Activated CD4-positive, alpha-beta T cell treated with anti-CD3 and anti-CD28 coated beads for 24 hours (primary cell): ENCODE data around the gene PKNOX2.

Experiments
- DNase-seq, 2 donors: peaks; one replicate each; pipeline ENCODE4 v3.0.0-alpha.2; 2020; ENCODE audit warnings: low read depth in 2 of 2

Gene PKNOX2

DNA sequence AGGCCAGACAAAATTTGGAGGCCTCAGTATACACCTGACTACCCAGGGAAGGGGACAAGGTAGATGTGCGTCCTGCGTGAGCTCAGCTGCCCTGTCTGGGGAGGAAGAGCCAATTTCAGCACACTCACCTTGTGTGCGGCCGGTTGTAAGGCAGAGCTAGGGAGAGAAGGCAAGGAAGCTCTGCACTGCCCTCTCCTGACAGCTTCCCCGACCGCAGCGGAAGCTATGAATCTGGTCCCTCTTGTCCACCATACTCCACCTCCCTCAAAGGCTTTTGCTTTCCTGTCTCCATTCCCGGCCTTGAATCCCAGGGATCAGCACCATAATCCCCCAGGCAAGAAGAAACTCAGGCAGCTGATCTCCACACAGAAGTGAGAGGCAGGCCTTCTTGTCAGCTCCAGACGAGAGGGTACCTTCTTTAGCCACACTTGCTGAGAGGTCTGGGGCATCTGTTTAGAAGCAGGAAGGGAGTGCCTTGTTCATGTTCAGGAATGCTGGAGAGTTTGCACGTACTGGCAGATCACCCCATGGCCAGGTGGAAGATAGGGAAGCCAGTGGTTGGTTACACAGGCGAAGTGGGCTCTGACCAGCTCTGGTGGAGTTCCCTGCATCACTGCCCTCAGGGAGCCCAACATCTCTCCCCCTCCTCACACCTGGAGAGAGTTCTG lies 269.0 kb downstream of the PKNOX2 start:
- no peak for DNase-seq

DNA sequence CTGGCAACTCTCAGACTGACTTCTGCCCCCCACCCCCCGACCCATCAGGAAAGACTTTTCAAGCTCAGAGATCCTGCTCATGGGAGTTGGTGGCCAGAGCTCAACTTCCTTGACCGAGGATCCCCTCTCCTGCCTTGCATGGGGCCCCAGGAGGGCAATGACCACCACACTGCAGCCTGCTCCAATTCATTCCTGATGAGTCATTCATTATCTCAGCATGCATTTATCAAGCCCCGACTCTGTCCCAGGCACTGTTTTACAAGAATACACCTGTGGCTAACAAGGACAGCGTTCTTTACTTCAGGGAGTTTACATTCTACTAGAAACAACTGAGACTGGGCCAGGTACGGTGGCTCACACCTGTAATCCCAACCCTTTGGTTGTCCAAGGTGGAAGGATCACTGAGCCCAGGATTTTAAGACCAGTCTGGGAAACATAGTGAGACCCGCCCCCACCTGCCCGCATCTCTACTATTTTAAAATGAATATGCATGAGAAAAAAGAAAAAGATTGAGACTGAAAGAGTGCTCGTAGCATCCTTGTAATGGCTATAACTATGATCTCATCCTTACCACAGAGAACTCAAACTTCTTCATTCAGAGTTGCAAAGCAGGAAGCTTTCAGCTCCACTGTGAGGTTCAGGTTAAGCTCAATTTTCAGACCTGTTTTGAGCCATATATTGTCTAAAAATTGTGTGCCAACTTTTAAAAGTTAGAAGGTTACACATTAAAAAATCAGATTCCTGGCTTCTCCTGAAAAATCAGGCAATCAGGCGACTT lies 271.1 kb downstream of the PKNOX2 start:
- DNase-seq: no peak

DNA sequence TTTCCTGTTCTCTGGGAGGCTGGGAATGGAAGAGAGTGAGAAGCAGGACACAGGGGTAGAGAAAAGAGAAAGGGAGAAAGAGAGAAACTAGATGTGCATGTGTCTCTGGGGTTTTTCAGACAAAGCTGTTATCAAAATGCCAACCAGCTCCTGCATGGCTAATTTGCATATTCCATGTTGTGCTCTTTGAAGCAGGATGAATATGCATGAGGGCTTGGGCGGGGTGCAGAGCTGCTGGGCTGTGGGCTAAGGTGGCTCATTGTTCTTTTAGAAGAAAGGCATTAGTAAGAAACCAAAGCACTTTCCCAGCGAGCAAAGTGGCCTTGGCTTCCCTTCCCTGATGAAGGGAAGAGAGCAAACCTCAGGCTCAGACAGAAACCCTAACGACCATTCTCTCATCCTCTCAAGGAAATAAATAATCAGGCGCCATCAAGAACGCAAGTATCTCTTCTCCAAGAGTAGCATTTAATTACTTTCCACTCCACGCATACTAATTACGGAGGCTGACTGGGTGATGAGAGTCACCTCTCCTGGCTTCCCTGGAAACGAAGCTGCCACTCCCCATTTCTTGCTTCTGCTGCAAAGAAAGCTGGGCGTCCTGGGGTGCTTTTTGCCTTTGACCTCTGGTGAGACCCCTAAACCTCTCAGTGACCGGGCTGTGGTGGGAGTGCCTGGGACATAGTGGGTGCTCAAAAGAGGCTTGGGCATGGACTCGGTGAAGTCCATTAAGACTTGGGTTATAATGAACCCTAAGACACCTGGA lies 277.3 kb downstream of the PKNOX2 start:
- no peak for DNase-seq

DNA sequence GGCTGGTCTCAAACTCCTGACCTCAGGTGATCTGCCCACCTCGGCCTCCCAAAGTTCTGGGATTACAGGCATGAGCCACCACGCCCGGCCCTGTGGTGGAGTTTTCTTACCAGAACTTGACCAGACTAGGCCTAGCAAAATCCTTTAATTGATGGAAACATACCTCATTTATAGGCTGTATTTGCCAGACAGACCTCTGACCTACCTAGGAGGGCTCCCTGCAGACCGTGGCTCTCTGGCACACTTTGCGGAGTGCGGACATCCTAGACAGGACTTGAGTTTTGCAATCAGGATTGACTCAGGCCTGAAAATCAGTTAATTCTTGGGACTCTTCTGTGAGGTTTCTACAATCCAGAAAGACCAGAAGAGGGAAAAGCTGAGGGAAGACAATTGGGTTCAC lies 278.4 kb downstream of the PKNOX2 start:
- no peak for DNase-seq

DNA sequence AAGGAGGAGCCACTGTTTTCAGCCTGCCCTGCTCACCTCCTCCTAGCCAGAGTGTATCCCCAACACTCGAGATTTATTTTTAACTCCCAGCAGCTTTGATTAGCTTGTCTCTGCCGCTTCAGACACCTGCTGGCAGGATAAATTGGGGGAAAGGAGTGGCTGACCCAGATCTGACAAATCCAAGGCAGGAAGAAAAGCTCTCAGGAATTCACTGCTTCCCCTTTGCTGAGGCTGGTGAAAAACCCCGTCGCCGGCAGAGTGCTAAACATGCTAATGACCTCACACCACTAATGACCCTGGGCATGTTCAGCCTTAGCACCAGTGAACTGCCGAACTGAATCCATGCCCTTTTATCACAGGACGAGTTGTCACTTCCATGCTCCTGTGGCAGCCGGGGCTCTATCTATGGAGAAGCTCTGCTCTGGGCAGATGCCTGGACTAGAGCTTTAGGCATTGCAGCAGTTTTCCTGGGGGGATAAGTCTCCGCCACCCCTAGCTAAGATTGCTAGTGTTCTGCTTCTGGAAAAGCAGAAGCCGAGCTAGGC lies 279.3 kb downstream of the PKNOX2 start:
- DNase-seq: no peak

DNA sequence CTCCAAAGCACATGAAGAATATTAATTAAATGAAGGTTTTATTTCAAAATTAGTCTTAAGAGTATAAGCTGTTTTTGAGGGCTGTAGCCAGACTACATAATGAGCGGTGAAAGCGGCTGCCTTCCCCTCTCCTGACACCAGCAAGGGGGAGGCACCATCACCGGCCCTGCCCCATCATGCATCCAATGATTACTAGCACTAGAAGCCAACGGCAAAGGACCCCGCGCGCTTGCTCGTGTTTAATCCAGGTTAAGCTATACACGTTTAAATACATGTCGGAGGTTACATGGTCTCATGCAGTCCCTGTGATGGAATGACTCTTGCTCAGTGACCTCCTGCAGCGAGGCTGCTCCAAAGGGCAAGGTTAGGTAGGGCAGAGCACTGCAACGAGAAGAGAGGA lies 281.2 kb downstream of the PKNOX2 start:
- DNase-seq: no peak

DNA sequence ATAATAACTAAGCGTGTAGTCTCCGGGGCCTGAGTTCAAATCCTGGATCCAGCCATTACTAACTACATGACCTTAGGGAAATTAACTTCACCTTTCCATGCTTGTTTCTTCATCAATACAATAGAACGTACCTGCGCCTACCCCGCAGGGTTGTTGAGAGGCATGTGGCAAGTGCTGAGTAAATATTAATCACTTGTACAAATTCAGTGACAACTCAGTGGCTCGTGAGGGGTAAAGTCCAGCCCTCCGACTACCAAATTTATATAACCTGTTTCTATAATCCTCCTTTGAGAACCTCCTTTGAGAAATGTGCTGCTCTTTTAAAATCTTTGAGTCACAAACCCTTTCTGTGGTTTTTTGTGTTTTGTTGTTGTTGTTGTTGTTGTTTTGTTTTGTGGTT lies 281.7 kb downstream of the PKNOX2 start:
- DNase-seq: no peak

DNA sequence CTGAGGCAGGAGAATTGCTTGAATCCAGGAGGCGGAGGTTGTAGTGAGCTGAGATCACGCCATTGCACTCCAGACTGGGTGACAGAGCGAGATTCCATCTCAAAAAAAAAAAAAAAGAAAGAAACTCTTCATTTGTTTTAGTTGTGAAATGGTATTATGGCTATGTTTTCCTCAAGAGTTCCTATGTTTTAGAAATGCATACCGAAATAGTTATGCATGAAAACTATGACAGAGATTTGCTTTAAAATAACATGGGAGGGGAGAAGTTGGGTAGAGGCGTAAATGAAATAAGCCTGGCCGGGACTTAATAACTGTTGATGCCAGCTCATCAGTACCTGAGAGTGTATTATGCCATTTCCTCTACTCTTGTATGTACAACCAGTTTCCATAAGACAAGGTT lies 283.2 kb downstream of the PKNOX2 start:
- DNase-seq: no peak

DNA sequence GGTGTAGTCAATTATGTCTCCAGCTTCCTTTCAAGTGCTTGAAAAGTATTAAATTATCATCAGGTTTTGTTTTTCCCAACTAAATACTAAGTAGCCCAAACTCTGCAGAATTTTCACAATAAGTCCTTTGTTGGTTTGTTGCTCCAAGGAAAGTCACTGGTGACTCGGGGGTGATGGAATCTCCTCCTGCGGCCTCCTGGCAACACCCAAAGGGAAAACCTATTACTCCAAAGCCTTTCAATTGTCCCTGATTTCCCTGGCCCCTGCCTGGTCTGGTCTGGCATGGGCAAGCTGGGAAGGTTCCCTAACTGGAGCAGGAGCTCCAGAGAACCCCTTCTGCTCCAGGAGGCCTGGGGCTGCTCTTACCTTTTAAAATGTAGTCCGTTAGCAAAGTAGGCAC lies 283.6 kb downstream of the PKNOX2 start:
- no peak for DNase-seq

DNA sequence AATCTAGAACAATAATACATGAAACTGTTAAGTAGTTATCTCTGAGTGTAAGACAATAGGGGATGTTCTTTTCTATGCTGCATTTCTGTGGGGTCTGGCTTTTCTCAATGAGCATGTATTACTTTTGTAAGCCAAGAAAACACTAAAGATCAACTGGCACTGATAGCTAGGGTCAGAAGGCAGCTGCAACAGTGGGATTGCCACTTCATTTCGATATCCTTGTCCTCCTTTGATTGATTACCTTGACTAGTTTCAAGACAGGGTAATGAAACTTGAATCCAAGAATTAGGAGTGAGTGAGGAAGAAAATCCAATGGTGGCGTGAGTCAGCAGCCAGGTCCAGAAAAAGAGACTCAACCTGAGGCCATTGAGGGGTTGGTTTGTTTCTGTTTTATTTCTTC lies 285.0 kb downstream of the PKNOX2 start:
- DNase-seq: no peak

DNA sequence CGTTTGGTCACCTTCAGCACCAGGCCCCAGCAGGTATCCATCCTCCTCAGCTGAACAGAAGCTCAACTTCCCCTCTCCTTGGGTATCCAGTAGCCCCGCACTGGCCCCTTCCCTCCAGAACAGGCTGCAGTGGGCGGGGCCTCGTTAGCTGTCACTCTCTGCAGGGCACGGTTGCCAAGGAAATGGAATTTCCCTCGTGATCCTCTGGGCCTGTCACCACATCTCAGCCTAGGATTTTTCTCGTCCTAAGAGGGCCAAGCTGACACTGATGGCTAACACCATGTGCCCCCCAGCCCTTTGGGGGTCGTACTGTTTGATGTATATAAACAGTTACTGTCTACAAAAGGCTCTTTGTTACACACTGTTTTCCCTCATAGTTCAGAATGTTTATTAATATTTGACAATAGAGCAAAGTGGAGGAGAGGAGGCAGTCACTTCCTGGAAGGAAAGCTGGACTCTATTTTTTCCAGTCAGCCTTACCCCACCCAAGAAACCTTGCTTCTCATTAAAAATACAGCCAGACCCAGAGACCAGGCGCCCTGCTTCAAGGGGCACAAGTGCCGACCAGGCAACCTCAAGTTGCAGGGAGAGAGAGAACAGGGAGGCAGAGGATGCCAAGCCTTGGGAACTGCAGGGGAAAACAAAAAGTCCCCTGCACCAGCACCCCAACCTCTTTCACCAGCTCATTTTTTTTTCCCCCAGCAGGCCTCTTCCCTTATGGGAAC lies 287.0 kb downstream of the PKNOX2 start:
- no peak for DNase-seq

DNA sequence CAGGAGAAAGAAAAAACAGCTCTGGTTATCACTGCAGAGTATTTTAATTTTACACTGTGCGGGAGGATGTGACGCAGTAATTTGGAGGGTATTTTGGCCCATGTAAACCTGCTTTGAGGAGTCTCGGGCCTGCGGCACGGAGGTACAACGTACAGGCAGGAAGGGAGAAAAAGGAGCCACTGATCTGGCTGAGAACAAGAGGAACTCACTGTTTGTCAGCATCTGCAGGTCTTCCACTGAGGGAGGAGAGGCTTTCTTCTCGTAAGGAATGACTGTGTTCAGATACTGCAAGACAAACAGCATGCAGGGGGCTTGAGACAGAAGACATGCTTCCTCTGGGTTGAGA lies 287.5 kb downstream of the PKNOX2 start:
- DNase-seq: no peak

DNA sequence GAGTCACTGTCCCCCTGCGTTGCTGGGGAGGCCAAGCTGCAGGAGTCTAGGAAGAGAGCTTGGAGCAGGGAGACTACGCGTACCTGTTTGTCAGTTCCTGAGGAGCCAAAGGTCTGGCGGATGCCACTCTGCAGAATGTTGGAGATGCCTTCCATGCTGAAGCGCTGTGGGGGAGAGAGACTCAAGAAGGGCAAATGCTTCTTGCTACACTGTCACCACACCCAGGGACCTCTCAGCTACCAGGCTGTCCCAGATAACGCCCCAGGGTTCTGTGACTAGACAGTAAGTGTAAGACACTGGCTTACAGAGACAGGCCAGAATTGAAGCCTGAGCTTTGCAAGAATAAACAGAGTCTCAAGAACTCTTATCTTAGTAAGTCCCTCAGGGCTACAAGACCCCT lies 289.5 kb downstream of the PKNOX2 start:
- DNase-seq: no peak

DNA sequence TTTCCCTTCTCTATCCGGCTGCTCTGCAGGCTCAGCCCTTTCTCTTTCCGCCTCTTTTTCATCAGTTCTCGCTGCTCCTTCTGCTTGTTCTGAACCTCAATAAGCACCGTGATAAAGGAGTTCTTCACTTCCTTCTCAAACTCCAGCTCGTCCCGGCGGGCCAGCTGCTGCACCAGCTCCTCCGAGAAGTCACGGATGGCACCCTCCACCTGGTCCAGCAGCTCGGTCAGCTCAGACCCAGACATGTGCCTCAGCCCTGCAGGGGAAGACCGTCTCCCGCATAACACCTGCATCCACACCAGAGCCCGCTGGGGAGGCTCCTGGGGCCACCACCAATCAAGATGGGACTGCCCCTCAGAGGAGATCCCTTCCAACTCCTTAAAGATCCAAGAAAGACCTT lies 291.3 kb downstream of the PKNOX2 start:
- no peak for DNase-seq

DNA sequence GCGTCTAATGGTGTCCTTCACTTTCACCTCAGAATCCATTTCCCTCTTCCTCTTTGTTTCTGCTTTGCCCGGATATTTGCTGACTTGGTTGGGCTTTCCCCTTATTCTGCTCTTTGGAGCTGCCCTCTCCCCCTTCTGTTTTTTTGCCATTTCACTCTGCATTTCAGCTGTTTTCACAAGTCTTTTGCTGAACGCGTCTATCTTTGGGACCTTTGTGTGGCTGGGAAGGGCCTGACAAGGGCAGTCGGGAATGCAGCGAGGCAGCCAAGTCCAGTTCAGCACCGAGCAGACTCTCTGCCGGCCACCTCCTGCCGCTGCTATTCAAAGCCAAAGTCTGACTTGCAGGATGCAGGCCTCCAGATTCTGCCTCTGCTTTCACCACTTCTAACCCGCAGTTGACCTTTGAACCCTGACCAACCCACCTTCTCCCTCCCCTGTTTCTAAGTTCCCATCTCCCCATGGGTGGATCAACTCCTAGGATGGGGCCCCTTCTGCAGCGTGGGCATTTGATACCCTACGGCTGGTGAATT lies 293.3 kb downstream of the PKNOX2 start:
- DNase-seq: no peak

DNA sequence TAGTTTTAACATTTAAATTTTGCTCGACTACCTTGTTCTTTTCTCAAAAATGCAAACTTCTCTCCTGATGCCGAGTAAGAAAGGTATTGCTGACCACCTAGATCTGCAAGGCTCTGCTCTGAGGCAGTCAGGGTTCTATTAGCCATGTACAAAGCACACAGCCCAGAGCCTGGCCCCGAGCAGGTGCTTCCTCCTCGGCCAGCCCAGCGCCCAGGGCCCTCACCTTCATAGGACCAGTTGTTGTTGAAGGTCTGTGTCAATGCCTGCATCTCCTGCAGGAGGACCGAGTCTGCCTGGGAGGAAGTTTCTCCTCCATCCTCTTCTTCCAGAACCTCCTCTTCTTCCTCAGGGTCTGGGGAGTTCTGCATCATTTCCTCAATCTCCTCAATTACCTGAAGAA lies 295.7 kb downstream of the PKNOX2 start:
- DNase-seq: no peak

DNA sequence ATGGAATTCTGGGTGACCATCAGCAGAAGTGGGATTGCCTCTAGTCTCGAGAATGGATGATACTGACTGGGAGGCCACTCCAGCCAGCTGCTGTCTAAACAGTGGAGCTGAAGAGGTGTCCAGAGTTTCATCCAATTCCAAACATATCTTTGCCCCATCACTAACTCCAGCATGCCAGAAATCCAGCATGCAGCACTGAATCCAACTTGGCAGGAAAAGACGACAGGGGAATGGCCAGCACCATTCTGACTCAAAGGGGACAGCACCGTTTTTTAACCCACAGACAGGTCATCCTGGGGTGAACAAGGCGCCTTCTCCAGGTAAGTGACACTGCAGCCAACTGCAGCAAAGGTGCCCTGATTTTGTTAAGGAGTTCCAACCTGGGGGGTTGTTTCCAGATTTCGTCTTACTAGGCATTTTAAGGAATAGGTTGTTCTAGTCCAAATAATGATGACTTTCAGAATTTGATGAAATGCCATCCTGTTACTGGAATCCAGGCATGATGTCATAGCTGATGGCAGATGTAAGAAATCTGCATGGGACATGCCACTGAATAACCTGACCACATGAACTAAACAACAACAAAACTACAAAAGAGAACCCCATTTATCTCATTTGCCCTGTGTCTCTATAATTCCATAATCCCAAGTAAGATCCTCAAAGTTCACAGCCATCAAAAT lies 299.2 kb downstream of the PKNOX2 start:
- no peak for DNase-seq

DNA sequence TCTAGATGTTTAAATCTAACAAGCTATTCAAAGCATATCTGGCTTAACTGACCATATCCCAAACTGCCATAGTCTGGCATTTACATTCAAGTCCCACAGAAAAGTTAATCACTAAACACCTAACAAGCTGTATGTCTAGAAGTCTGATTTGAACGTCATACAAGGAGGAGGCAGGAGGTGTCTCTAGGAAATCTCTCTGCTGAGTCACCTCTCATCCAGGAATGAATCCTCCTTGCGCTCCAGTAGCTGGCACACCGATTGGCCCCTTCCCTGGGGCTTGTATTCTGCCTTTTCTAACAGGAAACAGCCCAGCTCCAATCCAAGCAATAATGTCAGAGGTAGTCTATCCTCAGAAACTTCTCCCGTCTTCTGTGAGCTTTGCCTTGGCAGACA lies 299.7 kb downstream of the PKNOX2 start:
- no peak for DNase-seq

DNA sequence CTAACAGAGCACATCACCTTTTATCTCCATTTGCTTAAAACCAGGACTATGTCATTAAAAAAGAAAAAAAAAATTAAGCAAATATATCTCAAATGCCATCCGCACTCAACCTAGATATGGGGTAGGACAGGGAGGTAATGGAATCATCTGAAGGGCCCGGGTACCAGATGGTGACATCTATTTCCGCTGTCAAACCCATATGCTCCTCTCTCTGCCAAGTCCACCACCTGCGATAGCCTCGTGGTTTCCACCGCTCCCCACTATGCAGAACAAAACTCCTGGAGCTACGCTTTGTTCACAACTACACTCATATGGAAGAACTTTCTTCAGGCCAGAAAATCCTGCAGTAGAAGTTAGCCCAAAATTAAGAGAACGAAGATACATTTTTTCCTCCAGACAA lies 300.1 kb downstream of the PKNOX2 start:
- no peak for DNase-seq

DNA sequence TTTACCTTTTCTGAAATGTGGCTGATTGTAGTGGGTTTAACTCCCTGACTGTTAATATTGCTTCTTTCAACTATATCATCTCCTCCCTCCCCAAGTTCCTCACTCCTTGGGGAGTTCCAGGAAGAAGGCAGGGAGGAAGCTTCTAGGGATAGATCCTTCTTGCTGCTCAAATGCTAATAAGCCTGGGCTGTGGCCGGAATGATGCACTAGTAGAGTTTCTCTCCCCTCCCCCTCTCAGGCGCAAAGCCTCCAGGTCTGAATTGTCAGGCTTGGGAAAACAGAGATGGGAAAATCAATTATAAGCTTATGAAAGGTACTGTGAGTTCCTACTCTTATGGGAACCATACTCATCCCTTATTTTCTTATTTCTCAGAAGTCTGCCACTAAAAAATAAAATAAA lies 300.7 kb downstream of the PKNOX2 start:
- no peak for DNase-seq

DNA sequence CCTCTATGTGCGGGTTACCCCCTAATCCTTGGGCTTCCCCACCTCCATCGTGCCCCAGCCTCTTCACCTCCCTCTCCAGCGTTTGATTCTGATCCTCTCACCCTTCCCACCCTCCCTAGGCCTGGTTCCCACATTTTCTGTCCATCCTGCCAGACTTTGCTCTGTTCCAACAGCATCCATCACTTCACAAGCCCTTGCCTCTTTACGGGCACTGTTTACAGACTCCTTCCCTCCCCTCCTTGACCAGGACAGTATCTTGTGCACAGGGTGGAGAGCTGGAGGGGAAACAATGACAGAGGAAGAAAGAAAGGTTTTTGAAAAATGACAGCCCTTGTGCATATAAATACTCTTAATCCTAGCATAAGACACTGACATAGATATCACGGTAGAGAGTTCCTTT lies 301.1 kb downstream of the PKNOX2 start:
- DNase-seq: no peak
